ENCODE results near the gene GLS. TPM values are rescaled to one million over a fixed set of nuclear protein-coding genes. Genes with fewer than 3 reads are reported as not detected.

Gene GLS
- total RNA-seq, 1 donor from 2014 or later: 187 TPM

DNA sequence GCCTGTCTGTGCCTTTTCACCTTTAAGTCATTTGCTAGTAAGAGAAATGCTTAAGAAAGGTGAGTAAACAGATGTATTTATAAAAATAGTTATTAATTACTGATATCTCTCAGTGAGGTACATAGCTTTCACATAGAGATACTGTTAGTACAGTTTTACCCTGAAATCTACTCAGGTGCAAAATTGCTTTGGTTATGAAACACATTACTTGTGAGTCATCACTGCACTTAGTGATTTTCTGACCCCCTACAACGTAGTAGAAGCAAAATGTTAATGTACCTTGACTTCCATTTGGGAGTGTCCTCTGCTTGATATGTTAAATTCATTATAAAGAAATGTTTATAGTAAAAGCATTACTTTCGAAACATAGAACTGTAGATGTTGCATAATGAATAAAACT is 6.5 kb downstream of the GLS start:
- DNase-seq: no peak

DNA sequence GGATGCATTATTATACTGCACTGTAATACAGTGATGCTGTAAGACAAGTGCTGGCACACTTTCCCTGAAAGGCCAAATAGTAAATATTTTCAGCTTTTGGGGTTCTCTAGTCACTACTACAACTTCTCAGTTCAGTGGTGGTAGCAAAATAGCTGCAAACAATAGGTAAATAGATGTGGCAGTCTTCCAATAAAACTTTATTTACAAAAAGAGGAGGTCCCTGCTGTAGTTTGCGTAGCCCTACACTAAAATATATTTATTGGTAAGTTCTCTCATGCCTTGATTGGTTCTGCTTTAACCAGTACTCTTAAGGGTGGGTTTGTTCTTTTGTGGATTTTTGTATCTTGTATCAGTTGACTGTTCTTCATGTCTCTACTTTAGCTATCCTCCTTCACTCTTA is 7.8 kb downstream of the GLS start:
- no peak for DNase-seq

DNA sequence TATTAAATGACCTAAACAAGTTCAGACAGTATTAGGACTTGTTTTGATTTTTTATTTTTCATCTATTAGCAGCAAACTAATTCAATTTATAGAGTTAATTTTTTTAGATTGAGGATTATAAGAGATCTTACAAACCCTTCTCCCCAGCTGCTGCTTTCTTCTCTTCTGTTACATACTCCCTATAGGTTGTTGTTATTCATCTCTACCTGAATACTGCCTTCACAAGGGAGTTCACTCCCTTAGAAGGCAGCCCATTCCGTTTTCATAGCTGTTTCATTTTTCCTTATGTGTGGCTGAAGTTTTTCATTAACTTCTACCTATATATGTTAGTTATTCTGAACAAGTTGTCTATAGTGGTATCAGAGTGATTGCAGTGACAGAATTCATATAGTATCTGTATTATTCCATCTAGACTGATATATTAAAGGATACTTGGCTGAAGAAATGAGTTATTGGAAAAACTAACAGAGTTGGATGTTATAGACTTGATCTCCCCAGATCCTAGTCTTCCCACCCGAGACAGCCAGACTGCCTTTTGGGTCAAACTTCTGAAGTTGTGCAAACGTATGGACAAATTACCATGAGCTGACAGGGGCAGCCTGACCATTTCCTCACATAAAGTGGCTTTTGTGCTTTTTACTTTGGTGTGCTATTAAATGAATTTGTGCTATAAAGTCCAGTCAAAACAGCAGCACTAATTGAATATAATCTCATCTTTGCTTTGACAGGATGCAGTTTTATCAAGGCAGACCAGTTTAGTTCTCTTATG is 8.7 kb downstream of the GLS start:
- DNase-seq: no peak

DNA sequence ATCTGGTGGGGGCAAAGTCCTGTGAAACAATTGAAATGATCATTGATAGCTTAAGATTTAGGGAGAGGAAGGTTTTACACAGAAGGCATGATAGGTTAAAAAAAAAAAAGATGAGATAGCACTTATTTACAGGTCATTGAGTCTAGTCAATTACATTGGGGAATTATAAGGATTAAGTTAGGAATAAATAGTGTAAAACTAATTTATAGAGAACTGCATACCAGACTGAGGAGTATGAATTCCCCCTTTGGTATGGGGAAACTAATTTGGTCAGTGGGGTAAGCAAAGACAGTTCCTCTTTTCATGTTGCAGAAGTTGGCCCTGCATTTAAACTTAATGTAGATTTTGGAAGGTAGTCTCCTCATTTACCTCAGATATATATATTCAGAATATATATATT is 10.8 kb downstream of the GLS start:
- no peak for DNase-seq

DNA sequence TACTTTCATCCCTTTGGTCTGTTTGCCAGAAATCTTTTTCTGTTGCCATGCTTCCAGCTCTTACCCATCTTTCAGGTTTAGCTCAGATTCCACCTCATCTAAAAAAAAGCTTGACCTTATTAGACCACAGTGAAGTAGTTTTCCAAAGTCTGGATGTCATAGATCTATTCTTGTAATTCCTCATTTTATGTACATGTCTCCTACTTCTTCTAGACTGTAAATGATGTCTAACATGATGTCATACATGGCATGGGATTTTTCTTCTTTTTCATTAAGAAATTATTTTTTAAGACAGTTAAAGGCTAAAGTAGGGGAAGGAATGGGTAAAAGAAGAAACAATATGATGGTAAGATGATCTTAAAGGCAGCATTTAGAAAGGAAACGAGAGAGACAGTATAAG is 11.3 kb downstream of the GLS start:
- no peak for DNase-seq

DNA sequence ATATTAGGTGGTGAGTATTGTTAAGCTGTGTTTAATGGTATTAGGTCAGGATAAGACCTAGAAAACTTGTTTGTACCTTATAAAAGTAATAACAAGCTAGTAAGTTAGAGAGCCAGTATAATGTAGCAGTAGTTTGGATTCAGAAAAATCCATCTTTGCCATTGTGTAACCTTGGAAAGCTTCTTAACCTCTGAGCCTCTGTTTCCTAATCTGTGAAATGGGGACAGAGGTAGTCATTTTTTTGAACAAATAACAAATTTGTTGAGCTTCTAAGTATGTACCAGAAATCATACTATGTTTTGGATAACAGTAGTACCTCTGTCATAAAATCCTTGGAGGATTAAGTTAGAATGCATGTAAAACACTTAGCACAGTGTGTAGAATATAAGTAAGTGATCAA is 12.5 kb downstream of the GLS start:
- no peak for DNase-seq

DNA sequence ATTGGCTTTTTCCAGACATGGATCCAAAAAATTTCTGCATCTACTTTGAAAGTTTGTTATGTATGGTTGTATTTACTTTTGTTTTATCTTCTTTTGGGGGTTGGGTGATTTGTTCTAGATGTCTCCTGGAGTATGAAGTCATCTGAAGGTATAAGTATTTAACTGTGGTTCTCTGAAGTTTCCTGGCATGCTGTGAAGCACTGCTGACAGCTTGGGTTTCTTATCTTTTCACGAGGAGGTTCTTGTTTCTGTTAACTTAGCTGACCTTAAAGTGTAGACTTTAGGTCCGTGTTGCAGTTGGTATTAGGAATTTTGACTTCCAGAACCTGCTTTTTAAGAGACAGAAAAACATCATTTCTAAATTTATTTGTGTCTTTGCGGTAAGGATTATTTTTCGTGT is 15.9 kb downstream of the GLS start:
- no peak for DNase-seq

DNA sequence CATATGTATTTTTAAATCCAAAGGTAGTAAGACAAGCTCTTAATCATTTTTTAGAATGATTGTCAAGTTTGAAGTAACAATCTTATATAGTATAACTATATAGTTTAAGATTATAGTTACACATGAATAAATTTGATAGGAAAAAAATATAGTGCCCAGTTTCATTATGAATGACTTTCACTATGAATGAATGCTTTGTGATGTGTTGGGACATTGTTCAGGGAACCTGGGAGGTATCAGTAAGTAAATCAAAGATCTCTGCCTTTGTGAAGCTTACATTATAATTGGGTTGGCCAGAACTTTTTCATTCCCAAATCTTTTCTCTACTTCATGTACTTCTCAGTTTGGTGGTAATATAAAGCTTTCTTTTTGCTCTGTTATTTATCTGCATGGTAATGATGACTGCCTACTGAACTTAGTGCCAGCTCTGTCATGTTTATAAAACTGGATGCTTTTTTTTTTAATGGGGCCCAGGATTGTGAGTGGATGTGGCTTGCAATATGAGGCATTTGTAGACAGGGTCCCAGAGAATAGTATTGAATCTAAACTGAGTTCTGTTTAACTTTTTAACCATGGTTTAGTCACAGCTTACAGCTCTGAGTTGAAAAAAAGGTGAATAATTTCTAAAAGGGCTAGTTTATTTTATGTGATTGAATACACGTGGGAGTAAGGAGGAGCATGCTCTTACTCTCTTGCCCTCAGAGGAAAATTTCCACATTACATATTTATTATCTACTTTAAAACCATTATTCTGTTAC is 23.3 kb downstream of the GLS start:
- DNase-seq: no peak

DNA sequence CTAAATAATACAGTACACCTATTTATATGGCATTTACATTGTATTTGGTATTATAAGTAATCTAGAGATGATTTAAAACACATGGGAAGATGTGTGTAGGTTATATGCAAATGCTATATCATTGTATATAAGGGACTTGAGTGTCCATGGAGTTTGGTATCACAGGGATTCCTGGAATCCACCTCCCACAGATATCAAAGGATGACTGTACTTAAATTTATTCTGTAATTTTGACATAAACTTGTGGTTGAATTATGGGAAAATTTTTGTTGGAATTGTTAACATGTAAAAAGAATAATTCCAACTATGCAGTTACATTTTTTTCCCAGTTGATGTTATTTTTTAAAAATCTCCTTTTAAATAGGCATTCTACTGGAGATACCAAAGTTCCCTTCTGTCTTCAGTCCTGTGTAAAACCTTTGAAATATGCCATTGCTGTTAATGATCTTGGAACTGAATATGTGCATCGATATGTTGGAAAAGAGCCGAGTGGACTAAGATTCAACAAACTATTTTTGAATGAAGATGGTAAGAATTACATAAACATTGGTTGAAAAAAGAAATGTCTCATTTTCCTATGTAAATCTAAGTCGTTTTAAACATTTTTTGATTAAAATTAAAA is 24.1 kb downstream of the GLS start:
- no peak for DNase-seq

DNA sequence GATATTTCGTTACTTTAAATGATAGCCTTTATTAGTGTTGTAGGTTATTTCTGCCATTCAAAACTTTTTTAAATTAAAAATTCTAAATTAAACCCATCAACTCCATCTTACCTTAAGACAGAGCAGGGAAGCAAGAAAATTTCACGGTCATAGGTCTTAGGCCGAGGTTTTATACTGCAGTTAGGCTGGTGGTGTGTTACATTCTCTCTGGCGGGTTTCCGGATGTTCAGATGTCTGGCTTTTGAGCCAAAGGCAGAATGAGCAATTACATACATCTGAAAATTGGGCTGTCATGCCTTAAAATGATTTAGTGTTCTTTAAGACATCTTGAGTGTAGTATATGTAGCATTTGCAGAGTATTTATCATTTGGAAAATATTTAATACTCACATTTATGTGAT is 27.9 kb downstream of the GLS start:
- no peak for DNase-seq

DNA sequence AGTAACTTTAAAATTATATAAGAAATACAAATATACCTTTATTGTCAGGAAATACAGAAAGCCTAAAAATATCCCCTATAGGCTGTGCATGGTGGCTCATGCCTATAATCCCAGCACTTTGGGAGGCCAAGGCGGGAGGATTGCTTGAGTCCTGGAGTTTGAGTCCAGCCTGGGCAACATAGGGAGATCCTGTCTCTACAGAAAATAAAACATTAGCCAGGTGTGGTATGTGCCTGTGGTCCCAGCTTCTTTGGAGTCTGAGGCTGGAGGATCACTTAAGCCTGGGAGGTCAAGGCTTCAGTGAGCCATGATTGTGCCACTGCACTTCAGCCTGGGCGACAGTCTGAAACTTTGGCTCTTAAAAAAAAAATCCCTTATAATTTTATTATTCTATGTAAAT is 29.1 kb downstream of the GLS start:
- no peak for DNase-seq

DNA sequence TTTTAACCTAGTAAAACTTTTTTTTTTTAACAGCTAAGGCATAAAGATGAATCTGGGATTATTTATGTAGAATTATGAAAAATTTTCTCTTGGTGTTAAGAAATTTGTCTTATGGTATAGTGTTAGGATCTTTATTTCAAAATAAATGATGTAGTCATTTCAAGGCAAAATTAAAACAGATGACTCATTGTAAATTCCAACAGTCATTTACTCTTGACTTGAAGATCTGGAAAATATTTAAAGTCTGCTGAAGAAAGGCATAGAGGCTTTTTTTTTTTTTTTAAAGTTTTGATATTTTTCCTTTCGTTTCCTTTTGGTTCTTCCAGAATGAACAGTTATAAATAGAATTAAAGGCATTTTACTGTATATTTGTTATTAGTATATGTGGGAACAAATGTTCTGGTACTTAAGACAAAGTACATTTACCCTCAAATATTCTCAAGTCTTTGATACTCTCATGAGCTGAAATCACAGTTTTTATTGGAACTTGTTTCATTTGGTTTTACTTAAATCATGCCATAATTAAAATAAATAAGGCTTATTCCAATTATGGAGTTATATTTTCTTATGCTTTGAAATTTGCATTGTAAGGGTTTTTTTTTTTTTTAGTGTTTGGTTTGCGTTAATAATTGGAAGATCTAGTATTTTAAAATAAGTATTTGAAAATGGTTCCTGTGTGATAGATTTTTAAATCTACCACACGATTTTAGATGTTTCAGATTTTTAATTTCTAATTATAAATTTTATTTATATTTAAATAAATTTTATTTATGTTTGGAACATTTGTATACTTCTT is 29.9 kb downstream of the GLS start:
- peak; percentile 9 for DNase-seq

DNA sequence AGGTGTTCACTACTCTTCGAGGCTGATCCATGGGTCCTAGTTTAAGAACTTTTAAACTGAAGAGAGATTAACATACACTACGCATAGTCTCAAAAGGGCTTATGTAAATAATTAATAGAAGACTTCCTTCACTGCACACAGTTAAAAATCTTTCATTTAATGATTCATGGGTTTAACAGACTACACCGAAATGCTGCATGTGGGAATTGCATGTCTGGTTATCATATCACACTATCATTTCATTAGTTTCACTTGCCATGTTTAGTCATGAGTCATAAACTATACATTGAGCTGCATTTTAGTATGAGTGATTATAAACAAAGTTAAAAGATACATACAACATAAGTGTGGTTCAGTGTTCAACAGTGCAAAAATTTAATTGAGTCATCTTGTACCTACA is 31.2 kb downstream of the GLS start:
- no peak for DNase-seq

DNA sequence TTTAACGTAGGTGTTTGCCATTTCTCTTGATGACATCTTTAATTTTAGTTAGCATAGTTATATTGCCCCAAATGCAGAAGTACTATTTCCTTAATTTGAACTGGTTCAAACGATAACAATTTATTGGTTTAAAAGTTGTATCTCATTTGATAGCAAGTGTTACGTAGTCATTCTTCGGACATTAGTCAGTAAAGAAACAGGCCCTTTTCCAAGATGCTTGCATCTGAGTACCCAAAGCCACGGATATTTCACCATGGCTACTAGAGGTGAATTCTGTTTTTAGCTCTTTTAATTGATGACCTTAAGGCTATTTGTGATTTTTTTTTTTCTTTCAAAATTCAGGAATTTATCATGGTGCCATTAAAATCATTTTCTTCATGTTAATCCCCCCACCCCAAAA is 32.1 kb downstream of the GLS start:
- DNase-seq: no peak

DNA sequence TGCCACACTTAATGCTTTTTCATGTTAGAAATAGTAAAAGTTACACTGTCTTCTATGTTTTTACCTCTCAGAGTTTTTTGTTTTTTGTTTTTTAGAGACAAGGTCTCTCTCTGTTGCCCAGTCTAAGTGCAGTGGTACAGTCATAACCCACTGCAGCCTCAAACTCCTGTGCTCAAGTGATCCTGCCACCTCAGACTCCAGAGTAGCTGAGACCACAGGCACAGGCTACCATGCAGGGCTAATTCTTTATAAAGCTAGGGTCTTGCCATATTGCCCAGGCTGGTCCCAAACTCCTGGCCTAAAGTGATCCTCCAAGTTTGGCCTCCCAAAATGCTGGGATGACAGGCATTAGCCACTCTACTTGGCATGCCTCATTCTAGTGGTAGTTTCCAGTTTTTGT is 33.1 kb downstream of the GLS start:
- no peak for DNase-seq

DNA sequence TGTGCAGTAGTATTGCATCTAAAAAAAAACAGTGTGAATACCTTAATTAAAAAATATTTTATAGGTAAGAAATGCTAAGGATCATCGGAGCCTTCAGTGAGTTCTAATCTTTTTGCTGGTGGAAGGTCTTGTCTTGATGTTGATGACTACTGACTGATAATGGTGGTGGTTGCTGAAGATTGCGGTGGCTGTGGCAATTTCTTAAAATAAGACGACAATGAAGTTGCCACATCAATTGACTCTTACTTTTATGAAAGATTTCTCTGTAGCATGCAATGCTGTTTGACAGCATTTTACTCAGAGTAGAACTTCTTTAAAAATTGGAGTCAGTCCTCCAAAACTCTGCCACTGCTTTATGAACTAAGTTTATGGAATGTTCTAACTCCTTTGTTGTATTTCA is 36.2 kb downstream of the GLS start:
- DNase-seq: no peak

DNA sequence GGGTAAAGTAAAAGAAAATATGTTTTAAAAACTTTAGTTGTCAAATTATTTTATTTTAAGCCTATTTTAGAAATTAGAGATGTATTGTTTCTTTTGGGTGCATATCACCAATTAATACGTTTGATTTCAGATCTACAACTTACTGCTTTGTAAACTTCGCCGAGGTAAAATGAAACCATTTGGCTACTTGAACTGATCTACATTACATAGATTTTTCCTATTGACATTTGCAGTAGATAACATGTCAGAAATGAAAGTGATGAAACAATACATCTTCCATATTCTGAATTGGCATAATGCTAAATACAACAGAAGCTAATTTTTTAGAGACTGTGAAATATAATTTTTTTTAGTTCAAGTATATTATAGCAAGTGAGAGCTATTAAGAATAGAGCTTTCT is 39.5 kb downstream of the GLS start:
- no peak for DNase-seq

DNA sequence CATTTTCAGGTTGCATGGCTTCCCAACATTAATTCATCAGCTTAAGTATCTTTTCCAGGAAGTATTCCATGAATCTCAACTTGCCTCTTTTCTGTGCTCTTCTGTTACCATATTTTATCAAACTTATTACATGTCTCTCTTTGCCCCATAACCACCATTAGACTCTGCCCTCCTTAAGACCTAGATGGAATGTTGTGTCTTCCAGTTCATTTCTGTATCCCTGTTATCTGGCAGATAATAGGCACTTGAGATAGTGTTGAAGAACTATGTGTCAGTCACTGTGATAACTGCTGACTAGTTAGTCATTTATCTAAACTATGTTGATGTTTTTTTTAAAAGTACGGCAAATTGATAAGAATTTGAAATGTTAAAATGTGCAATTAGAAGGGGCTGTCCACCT is 41.8 kb downstream of the GLS start:
- DNase-seq: no peak

DNA sequence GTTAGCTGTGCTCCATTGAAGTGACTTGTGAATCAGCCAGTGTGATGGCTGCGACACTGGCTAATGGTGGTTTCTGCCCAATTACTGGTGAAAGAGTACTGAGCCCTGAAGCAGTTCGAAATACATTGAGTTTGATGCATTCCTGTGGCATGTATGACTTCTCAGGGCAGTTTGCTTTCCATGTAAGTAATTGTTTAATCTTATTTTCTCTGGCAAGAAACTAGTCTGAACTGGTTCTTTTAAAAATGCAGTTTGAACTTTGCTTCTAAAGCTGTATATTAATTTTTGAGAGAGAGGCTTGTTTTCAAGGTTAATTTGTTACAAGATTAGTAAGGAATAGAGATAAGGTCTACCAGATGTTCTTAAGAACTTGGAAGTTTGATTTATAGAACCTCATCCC is 46.7 kb downstream of the GLS start:
- DNase-seq: no peak

DNA sequence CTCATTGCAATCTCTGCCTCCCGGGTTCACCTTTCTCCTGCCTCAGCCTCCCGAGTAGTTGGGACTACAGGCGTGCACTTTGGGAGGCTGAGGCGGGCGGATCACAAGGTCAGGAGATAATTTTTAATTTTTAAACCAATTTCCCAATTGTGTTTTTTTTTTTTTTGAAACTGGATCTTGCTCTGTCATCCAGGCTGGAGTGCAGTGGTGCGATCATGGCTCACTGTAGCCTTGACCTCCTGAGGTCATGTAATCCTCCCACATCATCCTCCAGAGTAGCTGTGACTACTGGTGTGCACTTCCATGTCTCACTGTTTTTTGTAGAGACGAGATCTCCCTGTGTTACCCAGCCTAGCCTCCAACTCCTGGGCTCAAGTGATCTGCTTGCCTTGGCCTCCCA is 49.3 kb downstream of the GLS start:
- DNase-seq: no peak

DNA sequence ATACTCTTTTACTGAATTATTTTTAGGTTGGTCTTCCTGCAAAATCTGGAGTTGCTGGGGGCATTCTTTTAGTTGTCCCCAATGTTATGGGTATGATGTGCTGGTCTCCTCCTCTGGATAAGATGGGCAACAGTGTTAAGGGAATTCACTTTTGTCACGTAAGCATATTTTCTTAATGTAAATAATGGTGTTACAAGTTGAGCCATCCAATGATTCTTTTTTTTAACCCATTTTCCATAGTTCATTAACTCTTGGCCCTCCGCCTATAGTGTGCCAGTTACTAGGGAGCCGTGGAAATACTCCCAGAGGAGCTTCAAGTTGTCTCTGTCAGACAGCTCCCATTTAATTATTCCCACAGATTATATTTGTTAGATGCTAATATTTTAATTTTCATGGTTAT is 49.8 kb downstream of the GLS start:
- no peak for DNase-seq

DNA sequence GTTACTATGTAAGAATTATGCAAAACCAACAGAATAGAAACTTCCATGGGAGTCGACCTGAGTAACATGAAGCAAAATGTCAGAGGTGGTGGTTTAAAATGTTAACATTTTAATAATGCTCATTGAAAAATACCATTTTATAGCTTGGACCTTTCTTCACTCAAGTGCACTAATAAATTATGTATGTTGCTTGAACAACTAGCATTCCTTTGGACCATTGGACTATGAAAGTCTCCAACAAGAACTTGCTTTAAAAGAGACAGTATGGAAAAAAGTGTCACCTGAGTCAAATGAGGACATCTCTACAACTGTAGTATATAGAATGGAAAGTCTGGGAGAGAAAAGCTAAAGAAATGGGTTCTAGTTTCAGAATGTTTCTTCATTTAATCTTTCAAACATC is 51.9 kb downstream of the GLS start:
- no peak for DNase-seq

DNA sequence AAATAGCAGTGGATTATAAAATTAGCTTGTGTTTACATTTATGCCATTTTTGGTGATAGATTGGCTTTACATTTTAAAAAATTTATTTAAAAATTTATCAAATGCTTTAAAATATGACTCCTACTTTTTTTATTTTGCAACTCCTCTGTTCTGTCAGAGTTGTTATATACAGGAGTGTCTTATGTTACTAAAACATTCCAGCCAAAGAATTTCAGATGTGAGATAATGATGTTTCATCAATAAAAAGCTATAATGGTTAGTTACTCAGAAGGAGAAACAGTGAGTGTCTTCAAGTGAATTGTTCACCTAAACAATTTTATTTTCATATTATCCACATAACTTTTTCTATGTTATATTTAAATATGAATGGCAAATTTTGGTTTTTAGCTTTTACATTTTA is 52.7 kb downstream of the GLS start:
- no peak for DNase-seq

All from skin of body (tissue), 2 donors.